HUDEP-2 (cell line): ENCODE results near the gene GTF2F2.
A peak's percentile ranks its signal among the peaks of the same experiment; 100 is the strongest.

Experiments used
- DNase-seq, 76 experiments: peaks; one replicate each; lab custom pipeline; 2025; ENCODE audit not compliant: unreplicated experiment in 76 of 76; lab: John Stamatoyannopoulos, UW

GTF2F2 gene

DNA sequence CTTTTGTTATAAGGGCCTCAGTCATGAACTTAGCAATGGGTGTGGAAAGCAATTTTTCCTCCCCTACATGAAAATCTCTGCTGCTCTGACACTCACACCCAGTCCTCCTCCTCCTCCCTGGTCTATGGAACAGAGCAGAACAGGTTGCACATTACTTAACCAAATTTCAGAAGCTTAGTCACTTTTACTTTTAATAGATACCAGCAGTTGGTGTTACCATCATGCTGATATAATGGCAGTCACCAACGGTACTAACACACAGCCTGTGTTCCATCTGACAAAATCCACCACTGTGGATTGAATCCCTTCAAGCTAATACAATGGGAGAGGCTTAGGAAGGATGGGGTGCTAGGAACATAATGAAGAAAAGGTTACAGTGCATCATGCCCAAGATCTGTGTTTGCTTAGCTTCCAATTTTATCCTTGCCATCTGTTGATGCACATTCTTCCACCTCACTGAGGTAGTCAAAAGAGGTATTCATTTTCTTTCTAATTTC lies 210.9 kb downstream of the GTF2F2 start:
- peak in 2 of 76 experiments; percentile 13 to 30 for DNase-seq

GRCh38 chr13:45331692-45332035 lies 211.4 kb downstream of the GTF2F2 start:
- DNase-seq, result peak in 4 of 76 experiments; percentile 13 to 30 (median 26)

- DNase-seq, result peak in 8 of 76 experiments; percentile 6 to 45 (median 16)
Observed at GRCh38 chr13:45332036-45332830, 211.9 kb downstream of the GTF2F2 start.

DNA sequence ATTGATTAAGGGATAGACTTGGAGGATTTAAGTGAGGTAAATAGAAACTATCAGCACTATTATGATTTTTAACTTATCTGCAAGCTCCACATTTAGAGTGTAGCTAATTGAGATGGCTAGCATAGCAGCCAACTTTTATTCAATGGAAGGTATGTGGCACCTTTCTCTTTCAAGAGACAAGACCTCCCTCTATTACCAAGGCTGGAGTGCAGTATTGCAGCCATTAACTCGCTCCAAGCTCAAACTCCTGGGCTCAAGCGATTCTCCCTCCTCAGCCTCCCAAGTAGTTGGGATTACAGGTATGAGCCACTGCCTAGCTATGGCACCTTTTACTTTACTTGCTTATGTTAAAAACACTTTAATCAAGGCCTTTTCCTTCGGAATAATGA lies 212.5 kb downstream of the GTF2F2 start:
- no peak for DNase-seq

DNA sequence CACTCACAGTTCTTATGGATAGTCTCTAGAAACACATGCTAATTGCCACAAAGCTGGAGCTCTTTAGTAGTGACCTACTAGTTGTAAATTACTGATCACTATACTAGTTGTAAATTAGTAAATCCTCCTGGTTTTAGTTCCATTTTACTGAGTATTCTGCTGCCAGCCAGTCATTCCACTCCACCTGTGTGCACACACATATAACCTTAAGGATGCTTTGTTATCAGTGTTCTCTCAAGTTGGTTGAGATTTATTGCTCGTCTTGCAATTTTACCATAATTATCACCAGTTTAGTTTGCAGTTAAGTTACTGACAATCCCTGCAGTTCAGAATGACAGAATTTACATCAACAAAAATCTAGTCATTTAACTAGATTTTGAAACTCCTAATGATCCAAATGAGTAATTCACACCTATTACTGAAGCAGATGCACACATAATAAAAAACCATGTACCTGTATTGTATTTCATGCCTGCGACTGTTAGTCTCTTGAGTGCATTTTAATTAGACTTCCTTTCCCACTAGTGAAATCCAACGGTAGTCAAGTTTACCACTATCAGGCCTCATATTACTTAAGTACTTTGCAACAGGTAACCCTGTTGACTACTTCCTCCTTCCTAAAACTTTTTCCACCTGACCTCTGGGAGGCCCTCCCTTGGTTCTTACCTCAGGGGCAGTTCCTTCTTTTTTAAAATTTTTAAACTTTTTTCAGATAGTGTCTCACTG lies 213.1 kb downstream of the GTF2F2 start:
- DNase-seq, result no peak
